Measurements from ENCODE around the gene CARD14. TPM values are rescaled to one million over a fixed set of nuclear protein-coding genes. Genes with fewer than 3 reads are reported as not detected.

Gene CARD14
- total and polyA plus RNA-seq, 2 of the 13 experiments (the other 11 are each of a cell fraction or from before 2014, with no cell fraction given): 0.11 TPM; not detected in 1

- TF ChIP-seq ZBTB40 (IDR thresholded peaks at IDR 0.05): no peak
- no peak for TF ChIP-seq ZBTB40 (CRISPR knock-in tag; IDR thresholded peaks at IDR 0.05)
- no peak for TF ChIP-seq ARHGAP35 (CRISPR knock-in tag; IDR thresholded peaks at IDR 0.05; ENCODE audit: borderline replicate concordance)
- 0 out of 2 replicates have a peak, but pooled peaks have one; percentile 62 for TF ChIP-seq DZIP1 (CRISPR knock-in tag; IDR thresholded peaks at IDR 0.05)
- TF ChIP-seq IRF2 (CRISPR knock-in tag; IDR thresholded peaks at IDR 0.05): no peak
- no peak for TF ChIP-seq HOXD1 (CRISPR knock-in tag; IDR thresholded peaks at IDR 0.05)
- TF ChIP-seq PBX2 (CRISPR knock-in tag; IDR thresholded peaks at IDR 0.05): peak; percentile 67
- no peak for TF ChIP-seq SYNCRIP (IDR thresholded peaks at IDR 0.05; ENCODE audit: insufficient read depth, low read depth, low read length)
- TF ChIP-seq ZNF317 (CRISPR knock-in tag; IDR thresholded peaks at IDR 0.05): no peak
- TF ChIP-seq KLF9 (CRISPR knock-in tag; IDR thresholded peaks at IDR 0.05; ENCODE audit: low read depth): no peak
- TF ChIP-seq ZNF605 (CRISPR knock-in tag; IDR thresholded peaks at IDR 0.05): 0 out of 2 replicates have a peak, but pooled peaks have one; percentile 52
- TF ChIP-seq ZFP90 (CRISPR knock-in tag; IDR thresholded peaks at IDR 0.05; ENCODE audit: borderline replicate concordance): no peak
- 0 out of 2 replicates have a peak, but pooled peaks have one; percentile 33 for TF ChIP-seq KDM2A (CRISPR knock-in tag; IDR thresholded peaks at IDR 0.05; ENCODE audit: borderline replicate concordance, low read depth)
- no peak for TF ChIP-seq ZSCAN20 (CRISPR knock-in tag; IDR thresholded peaks at IDR 0.05; ENCODE audit: borderline replicate concordance)
- no peak for TF ChIP-seq PBX3 (CRISPR knock-in tag; IDR thresholded peaks at IDR 0.05; ENCODE audit: borderline replicate concordance)
Observed at GRCh38 chr17:80191865-80192661, 22.2 kb downstream of the CARD14 start (continued).
